Measurements from ENCODE around the gene EP400.

GRCh38 chr12:132006056-132006680 is 56.4 kb downstream of the EP400 start:
- no peak for TF ChIP-seq POLR2A (IDR thresholded peaks at IDR 0.05; ENCODE audit: low read depth, low read length)
- TF ChIP-seq RAD21 (IDR thresholded peaks at IDR 0.05; ENCODE audit: low read length): no peak
- TF ChIP-seq SMC3 (IDR thresholded peaks at IDR 0.05; ENCODE audit: low read depth, low read length): no peak
- TF ChIP-seq, protein P1, sequence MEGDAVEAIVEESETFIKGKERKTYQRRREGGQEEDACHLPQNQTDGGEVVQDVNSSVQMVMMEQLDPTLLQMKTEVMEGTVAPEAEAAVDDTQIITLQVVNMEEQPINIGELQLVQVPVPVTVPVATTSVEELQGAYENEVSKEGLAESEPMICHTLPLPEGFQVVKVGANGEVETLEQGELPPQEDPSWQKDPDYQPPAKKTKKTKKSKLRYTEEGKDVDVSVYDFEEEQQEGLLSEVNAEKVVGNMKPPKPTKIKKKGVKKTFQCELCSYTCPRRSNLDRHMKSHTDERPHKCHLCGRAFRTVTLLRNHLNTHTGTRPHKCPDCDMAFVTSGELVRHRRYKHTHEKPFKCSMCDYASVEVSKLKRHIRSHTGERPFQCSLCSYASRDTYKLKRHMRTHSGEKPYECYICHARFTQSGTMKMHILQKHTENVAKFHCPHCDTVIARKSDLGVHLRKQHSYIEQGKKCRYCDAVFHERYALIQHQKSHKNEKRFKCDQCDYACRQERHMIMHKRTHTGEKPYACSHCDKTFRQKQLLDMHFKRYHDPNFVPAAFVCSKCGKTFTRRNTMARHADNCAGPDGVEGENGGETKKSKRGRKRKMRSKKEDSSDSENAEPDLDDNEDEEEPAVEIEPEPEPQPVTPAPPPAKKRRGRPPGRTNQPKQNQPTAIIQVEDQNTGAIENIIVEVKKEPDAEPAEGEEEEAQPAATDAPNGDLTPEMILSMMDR (conservative IDR thresholded peaks at IDR 0.05; ENCODE audit: low read depth, low read length): no peak
- TF ChIP-seq MXI1 (IDR thresholded peaks at IDR 0.05; ENCODE audit: borderline replicate concordance, low read depth, low read length): no peak
- no peak for TF ChIP-seq CEBPB (IDR thresholded peaks at IDR 0.05; ENCODE audit: low read depth, low read length)
- no peak for TF ChIP-seq MAFK (IDR thresholded peaks at IDR 0.05; ENCODE audit: low read depth, low read length)
